Measurements from ENCODE around the gene SEC14L2.
"Not testable (repeated sequence)": the region's sequence is repeated elsewhere in the genome, so short reads cannot be mapped to it uniquely, and the experiment has no call there.

The SEC14L2 gene

DNA sequence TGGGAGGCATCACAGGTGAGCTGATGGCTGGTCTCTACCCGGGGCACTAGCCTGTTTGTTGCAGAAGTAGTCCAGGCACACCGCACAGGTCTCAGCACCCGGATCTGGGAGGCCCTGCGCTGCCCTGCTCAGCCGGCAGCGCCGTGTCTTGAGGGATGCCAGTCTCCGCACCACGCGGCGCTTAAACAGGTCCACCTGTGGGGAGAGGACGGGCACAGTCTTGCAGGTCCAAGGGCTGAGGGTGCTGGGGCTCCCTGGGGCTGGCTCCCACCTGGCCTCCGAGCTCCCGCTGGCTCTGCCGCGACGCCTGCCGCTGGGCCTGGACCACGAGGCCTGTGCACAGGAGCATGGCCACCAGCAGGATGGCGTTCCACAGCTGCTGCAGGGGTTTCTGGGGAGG is 16.8 kb upstream of the SEC14L2 start:
- no peak for DNase-seq

DNA sequence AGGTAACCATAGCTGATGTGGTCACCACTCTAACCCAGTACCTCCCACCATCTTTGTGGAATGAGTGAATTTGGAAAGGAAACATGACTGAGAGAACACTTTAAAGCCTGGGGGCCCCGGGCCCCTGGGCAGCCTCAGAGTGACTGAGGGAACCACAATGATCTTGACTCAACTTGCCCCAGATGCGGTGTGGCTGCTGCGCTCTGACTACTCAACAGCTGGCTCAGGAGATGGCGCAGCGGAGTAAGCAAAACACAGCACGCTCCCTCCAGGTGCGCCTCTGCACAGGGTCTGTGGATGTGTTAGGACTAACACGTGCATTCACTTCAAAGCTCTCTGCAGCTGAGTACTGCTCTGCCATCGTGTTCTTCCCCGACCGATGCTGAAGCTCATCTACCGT is 15.6 kb upstream of the SEC14L2 start:
- DNase-seq, result no peak

DNA sequence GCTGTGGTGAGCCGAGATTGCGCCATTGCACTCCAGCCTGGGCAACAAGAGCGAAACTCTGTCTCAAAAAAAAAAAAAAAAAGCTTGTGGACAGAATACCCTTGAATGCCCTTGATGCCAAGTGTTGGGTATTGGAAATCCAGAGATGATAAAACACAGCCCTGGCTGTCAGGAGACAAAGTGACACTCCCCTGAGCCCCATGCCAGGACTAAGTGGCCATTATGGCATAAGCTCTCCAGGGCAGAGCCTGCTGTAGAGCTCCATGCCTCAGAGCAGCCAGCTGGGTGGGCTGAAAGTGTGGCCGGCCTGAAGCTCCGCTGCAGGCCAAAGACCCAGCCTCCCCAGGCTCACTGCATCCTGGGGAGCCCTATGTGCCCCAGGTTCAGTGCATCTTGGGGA is 14.5 kb upstream of the SEC14L2 start:
- DNase-seq, result no peak

DNA sequence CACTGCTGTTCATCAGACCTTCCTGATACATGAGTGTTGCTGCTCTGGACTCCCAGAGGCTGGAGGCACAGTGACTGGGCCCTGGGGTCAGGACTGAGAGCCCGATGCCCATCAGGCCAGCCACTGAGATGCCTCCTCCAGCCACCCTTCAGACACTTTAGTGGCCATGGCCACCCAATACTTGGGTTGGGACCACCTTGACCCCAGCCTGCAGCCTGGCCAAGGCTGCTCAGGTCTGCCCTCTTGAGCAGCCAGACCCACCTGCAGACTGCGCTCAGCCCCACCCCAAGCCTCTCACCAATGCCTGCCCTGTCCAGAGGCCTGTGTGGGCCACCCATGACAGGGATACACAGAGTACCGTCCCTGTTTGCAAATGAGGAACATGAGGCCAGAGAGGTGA is 13.8 kb upstream of the SEC14L2 start:
- no peak for DNase-seq

DNA sequence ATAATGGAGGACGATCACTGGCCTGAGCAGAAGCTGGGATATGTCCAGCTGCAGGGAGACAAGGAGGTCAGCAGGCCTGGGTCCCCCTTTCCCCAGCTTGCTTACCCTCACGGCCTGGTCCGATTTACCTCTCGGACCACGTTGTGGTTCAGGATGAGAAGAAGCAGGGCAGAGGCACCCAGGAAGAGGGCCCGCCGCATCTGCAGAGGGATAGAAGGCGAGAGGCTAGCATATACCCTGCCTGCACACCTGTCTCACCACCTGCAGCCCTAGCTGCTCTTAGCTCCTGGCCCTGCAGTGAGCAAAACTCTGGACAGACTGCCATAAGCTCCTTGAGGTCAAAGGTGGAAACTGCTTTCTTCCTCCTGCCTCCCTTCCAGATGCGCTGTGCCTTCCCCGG is 10.9 kb upstream of the SEC14L2 start:
- DNase-seq, result no peak

DNA sequence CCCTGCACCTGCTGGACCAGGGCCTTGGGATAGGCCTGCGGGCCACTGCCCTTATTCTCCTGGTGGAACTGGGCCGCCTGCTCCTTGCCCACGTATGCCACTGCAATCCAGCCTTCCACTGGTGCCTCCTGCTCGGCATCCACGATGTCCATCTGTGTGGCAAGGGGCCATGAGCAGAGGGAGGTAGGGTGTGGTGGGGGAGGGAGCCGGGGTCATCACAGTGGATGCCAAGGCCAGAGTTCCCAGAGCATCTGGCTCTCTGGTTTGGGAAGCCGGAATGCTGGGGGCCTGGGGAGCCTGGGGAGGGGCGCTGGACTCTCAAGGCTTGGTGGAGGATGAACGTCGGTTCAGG is 10.2 kb upstream of the SEC14L2 start:
- no peak for DNase-seq

DNA sequence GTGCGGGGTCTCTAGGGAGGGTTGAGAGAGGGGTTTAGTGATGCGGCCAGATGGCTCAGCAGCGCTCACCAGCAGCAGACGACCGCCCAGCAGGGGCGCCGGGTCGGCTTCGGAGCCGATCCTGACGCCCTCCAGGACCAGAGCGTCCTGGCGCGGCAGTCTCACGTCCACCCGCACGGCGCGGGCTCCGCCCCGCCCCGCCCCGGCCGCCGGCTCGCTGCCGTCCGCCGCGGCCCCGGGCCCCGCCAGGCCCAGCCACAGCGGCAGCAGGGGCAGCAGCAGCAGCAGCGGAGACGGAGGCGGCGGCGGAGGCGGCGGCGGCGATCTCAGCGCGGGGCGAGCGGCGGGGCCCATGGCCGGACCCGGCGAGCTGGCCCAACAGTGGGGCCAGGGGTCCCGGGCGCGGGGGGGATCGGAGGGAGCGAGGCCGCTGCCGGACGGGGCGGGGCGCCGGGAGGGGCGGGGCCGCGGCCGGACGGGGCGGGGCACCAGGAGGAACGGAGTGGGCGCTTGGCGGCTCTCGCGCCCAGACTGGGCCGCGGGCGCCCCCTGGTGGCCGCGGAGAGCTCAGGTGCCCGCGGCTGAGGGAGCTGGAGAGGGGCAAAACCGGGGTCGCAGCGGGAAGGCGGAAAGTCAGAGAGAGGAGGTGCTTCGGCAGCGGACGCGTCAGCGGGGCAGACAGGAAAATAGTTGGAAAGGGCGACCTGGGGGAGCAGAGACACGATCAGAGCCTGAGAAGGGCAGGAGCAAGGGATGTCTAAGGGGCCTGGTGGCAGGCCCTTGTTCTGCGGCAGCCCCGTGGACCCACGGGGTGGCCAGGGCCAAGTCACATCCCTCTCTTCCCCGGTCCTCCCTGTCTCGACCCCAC is 9.6 kb upstream of the SEC14L2 start, which contains the start of gene RNF215:
Gene RNF215 (minus strand): TSS at position 452 of the 868 bp plus-strand sequence. CDS start 98 bp downstream, at position 354.
- DNase-seq, result peak; percentile 83

DNA sequence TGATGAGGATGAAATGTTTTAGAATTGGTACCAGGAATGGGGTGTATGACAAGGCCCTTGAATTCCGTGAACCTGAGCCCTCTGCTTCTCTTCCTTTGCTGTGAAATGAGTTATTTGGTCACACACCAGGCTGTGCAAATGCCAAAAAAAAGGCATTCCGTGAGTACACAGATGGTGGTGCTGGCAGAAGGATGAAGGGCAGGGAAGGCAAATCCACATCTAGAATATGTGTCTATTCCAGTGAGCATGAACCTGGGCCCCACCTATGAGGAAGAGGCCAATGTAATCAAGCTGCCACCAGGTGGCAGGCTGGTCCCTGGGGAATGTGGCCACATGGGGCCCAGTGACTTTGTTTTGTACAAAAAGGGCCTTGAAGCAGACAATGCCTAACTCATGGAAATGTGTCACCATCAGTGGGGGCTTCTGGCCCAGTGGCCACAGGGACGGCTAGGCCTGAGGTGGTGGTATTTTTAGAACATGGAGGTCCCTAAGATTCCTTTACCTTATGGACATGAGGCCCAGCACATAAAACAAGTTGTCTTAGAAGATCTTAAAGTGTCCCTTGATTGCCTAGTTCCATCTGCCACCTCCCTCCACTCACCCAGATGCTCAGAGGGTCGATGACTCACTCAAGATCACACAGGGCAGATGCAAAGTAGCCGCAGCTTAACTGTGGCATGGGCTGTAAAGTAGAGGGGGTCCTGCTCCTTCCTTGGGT is 5.7 kb upstream of the SEC14L2 start:
- peak; percentile 79 for DNase-seq

DNA sequence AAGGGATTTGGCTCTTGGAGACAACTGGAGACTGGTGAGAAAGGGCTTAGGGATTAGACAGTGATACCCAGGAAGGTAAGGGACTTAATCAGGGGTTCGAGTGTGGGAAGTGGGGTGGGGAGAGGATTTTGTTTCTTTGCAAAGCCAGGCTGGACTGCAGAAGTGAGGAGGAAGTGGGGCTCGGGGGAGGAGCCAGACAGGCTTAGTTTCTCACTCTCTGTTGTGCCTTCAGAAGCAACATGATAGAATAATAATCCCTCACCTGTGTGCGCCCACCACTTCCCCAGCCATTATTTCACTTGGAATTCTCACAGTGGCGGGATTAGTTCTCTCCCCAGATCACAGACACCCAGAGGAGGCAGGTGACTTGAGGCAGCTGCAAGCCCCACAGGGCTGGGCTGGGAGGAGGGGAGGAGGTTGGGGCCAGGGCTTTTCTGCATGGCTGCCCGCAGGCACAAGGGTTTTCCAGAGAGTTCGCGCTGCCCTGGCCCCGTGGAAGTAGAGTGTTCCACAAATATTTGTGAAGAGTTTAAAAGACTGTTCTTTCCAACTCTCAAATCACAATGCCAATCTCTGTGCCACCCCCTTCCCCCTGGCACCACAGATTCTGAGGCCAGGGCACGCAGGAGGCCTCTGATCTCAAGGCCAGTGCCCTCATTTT is 4.0 kb upstream of the SEC14L2 start:
- DNase-seq, result no peak

DNA sequence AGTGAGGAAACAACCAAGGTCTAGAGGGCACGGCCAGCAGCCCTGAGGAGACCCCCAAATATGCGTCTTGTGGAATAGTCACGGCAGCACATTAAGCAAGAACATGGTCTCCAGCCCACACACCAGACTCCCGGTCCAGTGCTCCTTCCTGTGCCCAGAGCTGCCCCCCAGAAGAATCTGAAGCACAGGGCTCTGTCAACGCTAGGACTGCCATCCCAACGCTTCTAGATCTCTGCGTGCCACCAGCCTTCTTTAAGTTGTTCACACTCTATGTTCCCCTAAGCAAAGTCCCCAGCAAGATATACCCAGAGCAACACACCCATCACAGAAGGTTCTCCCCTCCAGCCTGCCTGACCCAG is 3.5 kb upstream of the SEC14L2 start:
- no peak for DNase-seq

DNA sequence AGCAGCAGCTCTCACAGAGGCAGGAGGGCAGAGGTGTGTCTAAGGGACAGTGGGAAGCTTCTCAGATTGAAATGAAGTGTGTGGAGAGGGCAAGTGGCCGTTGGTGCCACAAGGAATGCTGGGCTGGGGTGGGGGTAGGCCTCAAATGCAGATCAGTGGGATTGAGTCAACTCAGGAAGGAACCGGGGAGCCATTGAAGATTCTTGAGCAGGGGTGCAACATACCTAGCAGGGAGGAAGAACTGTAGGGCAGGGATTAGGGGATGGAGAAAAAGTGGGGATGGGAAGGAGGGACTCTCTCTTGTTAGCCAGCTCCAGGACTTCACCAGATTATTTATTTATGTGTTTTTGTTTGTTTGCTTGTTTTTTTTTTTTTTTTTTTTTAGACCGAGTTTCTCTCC is 2.9 kb upstream of the SEC14L2 start:
- no peak for DNase-seq

DNA sequence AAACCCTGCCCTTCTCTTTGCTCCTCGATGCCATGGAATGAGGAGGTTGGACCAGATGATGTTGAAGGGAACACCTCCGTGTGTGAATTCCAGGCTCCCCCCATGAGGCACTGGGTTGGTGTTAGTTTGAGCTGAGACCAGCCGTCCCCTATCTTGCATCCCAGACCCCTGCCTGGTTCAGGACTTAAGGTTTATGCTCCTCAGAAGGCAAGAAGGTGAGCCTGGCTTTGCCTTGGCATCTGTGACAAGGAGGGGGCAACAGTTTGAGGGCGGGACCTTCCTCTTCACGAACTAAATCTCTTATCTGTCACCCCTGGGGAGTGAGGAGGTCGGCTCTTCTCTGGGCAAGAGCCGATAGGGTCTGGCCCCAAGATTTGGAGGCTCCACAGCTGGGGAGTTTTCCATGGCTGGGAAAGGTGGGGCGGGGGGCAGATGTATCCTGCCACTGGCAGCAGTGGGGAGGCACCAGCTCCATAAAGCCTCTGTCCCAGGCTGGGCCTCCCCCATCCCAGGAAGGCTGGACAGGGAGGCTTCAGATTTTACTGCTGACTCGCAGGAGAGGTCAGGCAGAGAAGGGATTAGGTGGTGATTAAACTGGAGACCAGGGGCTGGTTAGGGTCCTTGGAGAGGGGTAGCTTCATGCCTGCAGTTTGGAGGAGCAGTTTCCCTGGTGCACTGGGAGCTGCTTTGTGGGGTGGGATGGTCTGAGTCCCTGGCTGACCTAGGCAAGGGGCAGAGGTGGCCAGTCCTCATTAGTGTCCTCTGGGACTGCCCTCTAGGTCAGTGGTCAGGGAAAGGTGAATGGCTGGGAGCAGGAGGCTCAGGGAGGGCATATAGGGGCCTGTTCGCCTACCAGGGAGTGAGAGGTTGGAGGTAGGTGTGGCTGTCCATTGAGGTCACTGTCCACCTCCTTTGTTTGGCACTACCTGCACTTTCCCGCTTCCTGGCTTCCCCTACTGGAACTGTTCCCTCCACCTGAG is 1.1 kb downstream of the SEC14L2 start:
- DNase-seq, result no peak

DNA sequence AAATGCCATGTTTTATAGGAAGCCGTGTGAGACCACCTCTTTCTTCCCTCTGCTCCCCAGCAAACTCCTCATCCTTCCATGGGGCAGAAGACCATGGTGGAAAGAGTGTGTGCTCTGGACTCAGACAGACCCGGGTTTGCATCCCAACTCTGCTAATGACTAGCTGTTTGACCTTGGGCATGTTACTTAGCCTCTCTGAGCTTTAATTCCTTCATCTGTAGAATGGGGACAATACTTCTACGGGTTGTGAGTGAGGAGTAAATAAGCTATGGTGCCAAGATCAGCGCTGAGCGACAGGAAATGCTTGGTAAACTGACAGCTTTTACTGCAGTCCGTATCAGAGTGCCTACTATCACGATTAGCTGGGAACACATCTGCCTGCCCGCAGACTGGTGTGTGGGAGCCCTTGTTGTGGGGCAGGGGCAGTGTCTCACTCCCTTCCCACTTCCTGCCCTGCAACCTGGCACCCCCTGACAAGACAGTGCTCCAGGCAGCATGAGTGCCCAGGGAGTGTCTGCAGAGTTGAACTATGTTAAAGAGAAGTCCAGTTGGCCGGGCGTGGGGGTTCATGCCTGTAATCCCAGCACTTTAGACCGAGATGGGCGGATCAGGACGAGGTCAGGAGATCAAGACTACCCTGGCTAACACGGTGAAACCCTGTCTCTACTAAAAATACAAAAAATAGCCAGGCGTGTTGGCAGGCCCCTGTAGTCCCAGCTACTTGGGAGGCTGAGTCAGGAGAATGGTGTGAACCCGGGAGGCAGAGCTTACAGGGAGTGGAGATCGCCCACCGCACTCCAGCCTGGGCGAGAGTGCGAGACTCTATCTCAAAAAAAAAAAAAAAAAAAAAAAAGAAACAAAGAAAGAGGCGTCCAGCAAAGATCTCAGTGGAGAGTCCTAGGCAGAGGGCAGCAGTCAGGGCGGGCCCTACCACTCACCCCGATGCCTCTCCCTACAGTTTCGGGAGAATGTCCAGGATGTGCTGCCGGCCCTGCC is 2.2 kb downstream of the SEC14L2 start:
- no peak for DNase-seq

DNA sequence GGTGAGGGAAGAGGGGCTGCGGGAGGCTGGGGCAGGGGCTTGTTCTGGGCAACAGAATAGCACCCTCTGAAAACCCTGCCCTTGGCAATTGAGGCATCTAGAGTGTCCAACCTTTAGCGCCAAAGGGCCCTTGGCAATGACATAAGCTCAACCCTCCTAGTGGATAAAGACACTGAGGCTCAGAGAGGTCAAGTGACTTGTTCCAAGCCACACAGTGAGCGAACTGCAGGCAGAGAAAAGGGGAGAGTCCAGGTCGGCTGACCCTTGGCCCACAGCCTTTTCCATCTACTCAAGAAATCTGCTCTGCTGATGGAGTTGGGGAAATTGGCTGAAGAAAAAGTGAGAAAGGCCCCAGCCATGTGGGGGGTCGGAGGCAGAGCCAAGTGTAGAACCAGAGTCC is 2.9 kb downstream of the SEC14L2 start:
- DNase-seq, result no peak

DNA sequence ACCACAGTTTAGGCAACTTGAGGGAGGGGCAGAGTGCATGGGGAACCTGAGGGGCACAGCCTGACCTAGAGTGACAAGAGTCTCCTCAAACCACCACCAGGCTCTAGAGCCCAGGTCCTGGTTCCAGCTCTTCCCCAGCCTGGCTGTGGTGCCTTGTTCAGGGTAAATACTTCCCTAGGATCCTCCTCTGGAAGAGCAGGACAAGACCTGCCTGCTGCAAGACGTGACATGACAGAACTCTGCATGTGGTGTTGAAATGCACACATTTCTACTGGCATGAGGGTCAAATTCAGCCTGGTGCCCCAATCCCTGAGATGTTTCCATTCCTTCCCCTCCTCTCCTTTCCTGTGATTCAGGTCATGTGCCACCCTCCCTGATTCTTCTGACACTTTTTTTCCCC is 3.3 kb downstream of the SEC14L2 start:
- no peak for DNase-seq

DNA sequence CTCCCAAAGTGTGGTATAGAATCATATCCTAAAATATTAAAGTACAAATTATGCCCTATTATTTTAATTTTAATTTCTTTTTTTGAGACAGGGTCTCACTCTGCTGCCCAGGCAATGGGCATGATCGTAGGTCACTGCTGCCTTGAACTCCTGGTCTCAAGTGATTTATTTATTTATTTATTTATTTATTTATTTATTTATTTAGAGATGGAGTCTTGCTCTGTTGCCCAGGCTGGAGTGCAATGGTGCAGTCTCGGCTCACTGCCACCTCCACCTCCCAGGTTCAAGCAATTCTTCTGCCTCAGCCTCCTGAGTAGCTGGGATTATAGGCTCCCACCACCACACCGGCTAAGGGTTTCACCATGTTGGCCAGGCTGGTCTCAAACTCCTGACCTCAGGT is 4.2 kb downstream of the SEC14L2 start:
- not testable (repeated sequence) for DNase-seq

DNA sequence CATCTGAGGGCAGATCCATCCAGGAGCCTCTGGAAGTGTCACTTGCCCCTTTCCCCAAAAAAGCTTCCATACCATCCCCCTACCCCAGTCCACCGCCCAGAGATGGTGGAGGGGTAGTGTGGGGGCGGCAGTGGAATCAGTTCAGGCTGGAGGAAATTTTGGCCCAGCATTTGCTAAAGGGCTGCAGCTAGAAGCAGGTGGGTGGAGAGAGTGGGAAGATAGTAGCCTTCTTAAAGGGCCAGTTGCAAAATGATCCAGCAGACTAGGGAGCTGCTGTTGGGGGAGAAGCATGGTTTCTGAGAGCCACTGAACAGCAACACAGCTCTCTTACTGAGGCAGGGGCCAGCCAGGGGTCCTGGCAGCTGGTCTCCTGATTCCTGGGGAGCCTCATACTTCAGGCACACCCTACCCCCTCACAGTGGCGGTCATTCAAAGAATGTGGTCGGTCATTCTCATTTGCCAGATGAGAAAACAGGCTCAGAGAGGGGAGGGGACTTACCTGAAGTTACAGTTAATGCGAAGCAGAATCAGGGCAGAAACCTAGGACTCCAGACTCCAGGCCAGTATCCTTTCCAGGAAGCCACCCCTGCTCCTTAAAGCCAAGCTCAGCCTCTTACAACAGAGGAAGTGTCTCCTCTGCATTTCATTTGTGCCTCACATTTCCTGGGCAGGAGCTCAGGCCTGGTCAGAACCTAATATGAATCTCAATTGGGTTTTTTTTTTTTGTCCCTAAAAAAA is 5.4 kb downstream of the SEC14L2 start:
- DNase-seq, result no peak

DNA sequence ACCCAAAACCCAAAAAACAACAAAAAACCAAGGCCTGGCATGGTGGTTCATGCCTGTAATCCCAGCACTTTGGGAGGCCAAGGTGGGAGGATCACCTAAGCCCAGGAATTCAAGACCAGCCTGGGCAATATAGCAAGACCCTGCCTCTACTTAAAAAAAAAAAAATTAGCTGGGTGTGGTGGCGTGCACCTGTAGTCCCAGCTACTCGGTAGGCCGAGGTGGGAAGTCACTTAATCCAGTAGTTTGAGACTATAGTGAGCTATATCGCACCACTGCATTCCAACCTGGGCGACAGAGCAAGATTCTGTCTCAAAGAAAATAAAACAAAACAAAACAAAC is 5.9 kb downstream of the SEC14L2 start:
- DNase-seq, result not testable (repeated sequence)

DNA sequence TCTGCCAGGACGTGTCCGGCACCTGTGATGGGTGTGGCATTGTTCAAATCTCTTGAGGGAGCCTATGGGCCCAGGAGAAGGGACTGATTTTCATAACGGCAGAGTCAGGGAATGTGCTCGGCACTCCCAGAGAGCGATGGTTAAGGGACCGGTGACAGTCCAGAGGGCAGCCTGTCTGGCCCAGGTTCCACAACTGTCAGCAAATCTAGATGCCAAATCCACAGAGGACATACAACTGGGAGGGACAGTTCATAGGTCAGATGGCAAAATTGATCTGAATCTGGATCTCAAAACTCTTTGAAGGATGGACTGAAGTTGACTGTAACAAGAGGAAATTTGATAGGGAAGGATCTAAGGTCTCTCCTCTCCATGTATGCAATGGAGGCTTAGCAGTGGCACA is 7.5 kb downstream of the SEC14L2 start:
- no peak for DNase-seq

DNA sequence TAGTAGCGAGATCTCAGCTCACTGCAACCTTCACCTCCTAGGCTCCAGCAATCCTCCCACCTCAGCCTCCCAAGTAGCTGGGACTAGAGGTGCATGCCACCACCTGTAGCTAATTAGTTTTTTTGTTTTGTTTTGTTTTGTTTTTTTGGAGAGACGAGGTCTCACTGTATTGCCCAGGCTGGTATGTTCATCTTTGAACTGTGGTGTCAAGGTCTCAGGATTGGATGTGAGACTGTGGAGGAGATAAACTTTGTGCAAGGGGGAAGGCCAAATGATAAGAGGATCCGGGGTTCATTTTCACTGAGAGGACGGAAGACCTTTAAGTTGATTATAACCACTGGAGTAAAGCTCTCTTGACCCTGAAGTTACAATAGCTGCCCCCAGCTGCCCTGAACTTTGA is 8.9 kb downstream of the SEC14L2 start:
- no peak for DNase-seq

DNA sequence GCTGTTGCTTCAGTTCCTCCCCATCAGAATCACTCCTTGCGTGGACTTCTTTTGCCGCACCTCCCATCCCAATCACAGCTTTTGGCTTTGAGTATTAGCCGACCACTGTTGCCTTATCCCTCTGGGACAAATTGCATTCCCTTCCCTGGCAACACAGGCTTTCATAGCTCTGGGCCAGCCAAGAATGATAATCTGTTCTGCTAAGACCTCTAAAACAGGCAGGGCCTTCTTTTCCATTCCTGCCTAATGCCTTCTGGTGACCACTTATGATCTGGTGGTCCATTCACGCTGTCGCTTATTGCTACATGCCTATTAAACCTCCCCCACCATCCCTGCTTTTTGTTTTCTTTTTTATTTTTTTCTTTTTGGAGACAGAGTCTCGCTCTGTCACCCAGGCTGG is 9.6 kb downstream of the SEC14L2 start:
- no peak for DNase-seq
